HepG2 (cell line): ENCODE data around the gene LTB4R2. TPM values are rescaled to one million over a fixed set of nuclear protein-coding genes. Genes with fewer than 3 reads are reported as not detected.

Experiments
- GTF3A ChIP-seq: sonication (generic); formaldehyde crosslinking; conservative IDR thresholded peaks from 2 replicates; pipeline ENCODE4 v1.4.0; 2020; ENCODE audit warnings: mild to moderate bottlenecking, missing genetic modification reagents
- HNF4G ChIP-seq, 2 experiments: sonication (generic) in 1 of 2; formaldehyde crosslinking in 1 of 2; IDR thresholded peaks; 2 replicates each; pipeline versions ENCODE4 v1.4.0 to v1.6.1; 2011 to 2020; ENCODE audit warnings: borderline replicate concordance in 2 of 2, low read depth in 2 of 2, mild to moderate bottlenecking in 2 of 2, low read length in 1 of 2, missing genetic modification reagents in 1 of 2, moderate library complexity in 1 of 2
- NR1H2 ChIP-seq: sonication (generic); formaldehyde crosslinking; IDR thresholded peaks from 2 replicates; pipeline ENCODE4 v1.8.1; 2022; ENCODE audit warnings: low read depth, missing genetic modification reagents, borderline replicate concordance
- PHF5A ChIP-seq: IDR thresholded peaks from one replicate; pipeline ENCODE4 v1.6.1; 2018; ENCODE audit warnings: low read depth, missing genetic modification reagents; ENCODE audit not compliant: unreplicated experiment
- REST ChIP-seq, 2 experiments: IDR thresholded peaks; 2 replicates each; pipeline ENCODE4 v1.6.1; 2011 to 2012; ENCODE audit warnings: low read length in 2 of 2, borderline replicate concordance in 1 of 2, low read depth in 1 of 2, mild to moderate bottlenecking in 1 of 2, moderate library complexity in 1 of 2
- SOX13 ChIP-seq, 3 experiments: fragments of 450-650 bp in 1 of 3; sonication (generic) in 1 of 3; formaldehyde crosslinking in 1 of 3; IDR thresholded peaks in 2 of 3; conservative IDR thresholded peaks in 1 of 3; 2 replicates each; pipeline versions ENCODE4 v1.5.0 to v1.6.1; 2016 to 2020; ENCODE audit warnings: antibody characterized with exemption in 1 of 3, mild to moderate bottlenecking in 1 of 3, missing compliant biosample characterization in 1 of 3, missing genetic modification reagents in 1 of 3, moderate library complexity in 1 of 3
- ZBED4 ChIP-seq: sonication (generic); formaldehyde crosslinking; IDR thresholded peaks from 2 replicates; pipeline ENCODE4 v1.4.0; 2020; ENCODE audit warnings: missing genetic modification reagents, borderline replicate concordance
- ZMAT3 ChIP-seq: sonication (generic); formaldehyde crosslinking; conservative IDR thresholded peaks from 2 replicates; pipeline ENCODE4 v1.7.0; 2021; ENCODE audit warnings: missing genetic modification reagents
- ZNF441 ChIP-seq: sonication (generic); formaldehyde crosslinking; IDR thresholded peaks from 2 replicates; pipeline ENCODE4 v1.7.0; 2021; ENCODE audit warnings: missing genetic modification reagents, borderline replicate concordance
- ZNF549 ChIP-seq: sonication (generic); formaldehyde crosslinking; IDR thresholded peaks from 2 replicates; pipeline ENCODE4 v1.5.0; 2020; ENCODE audit warnings: missing genetic modification reagents
- ZNF800 ChIP-seq: sonication (generic); formaldehyde crosslinking; IDR thresholded peaks from 2 replicates; pipeline ENCODE4 v1.4.0; 2020; ENCODE audit warnings: missing genetic modification reagents
- ZNF879 ChIP-seq: sonication (generic); formaldehyde crosslinking; IDR thresholded peaks from 2 replicates; pipeline ENCODE4 v1.8.1; 2023; ENCODE audit warnings: missing genetic modification reagents
- ZSCAN9 ChIP-seq: IDR thresholded peaks from 2 replicates; pipeline ENCODE4 v1.6.1; 2016; ENCODE audit warnings: borderline replicate concordance
- polyA plus RNA-seq, 8 experiments: library from polyadenylated mRNA; depleted of rRNA in 3 of 8; stranded (reverse) in 7 of 8; unstranded in 1 of 8; fragments of >200 nt; fragmentation: Illumina TruSeq in 4 of 8; extraction: Trizol in 4 of 8; gene quantifications; 2 replicates each; pipeline versions ENCODE4 v1.2.1 to v1.2.3, GENCODE V29; 2011 to 2016; ENCODE audit warnings: low read depth in 4 of 8, missing spikeins in 1 of 8, mixed read lengths in 1 of 8; ENCODE audit not compliant: insufficient read depth in 1 of 8
- total RNA-seq, 5 experiments: library from RNA; depleted of rRNA; stranded (reverse); fragments of >200 nt; fragmentation: Illumina TruSeq; extraction: Trizol; gene quantifications; 2 replicates each; pipeline ENCODE4 v1.2.3, GENCODE V29; 2016; ENCODE audit warnings: low read depth in 1 of 5

Gene LTB4R2
- total and polyA plus RNA-seq, 2 of the 13 experiments (the other 11 are each of a cell fraction or from before 2014, with no cell fraction given), result 3.9 to 6.9 TPM

- TF ChIP-seq ZNF800 (CRISPR knock-in tag) (peak; percentile 100), ZMAT3 (CRISPR knock-in tag) (peak; percentile 100), ZNF441 (peak; percentile 97), HNF4G (IDR thresholded peaks at IDR 0.05; ENCODE audit: borderline replicate concordance, low read depth, low read length) (peak; percentile 40; the same call in 1 of the 2 replicates), HNF4G (CRISPR knock-in tag; IDR thresholded peaks at IDR 0.05; ENCODE audit: borderline replicate concordance, low read depth) (peak; percentile 89; the same call in 1 of the 2 replicates), ZNF549 (CRISPR knock-in tag) (peak; percentile 89; the same call in 1 of the 2 replicates), SOX13 (IDR thresholded peaks at IDR 0.05) (peak; percentile 89), SOX13 (CRISPR knock-in tag; conservative IDR thresholded peaks at IDR 0.05 in 1 of 2, IDR thresholded peaks at IDR 0.05 in 1 of 2) (peak; percentile 29 to 82; a peak in 2 of 4 replicates), NR1H2 (CRISPR knock-in tag) (peak; percentile 98; the same call in 1 of the 2 replicates), ZBED4 (peak; percentile 98), PHF5A (CRISPR knock-in tag) (peak; percentile 100), ZNF879 (CRISPR knock-in tag) (peak; percentile 98), ZSCAN9 (CRISPR knock-in tag) (peak; percentile 99), GTF3A (CRISPR knock-in tag) (peak; percentile 99), REST (IDR thresholded peaks at IDR 0.05; ENCODE audit: borderline replicate concordance in 1 of 2, low read depth in 1 of 2, low read length in 2 of 2) (no peak; a peak in 1 of 4 replicates)
These were observed 38.7 kb upstream of the LTB4R2 start, which contains the start of gene RABGGTA (continued) for GRCh38 chr14:24271134-24271833.
